WTC11 (cell line): ENCODE results near the gene PTPRK.

Experiments used
- ATF3 ChIP-seq: sonication (generic); formaldehyde crosslinking; conservative IDR thresholded peaks from 2 replicates; pipeline ENCODE4 v1.8.1; 2022; ENCODE audit warnings: mild to moderate bottlenecking, missing genetic modification reagents
- CTCF ChIP-seq: fragments of 200-600 bp; IDR thresholded peaks from 2 replicates; pipeline ENCODE4 v1.8.0; 2022; ENCODE audit warnings: antibody characterized with exemption
- ELF4 ChIP-seq: sonication (generic); formaldehyde crosslinking; IDR thresholded peaks from 2 replicates; pipeline ENCODE4 v1.8.1; 2022; ENCODE audit warnings: low read depth, mild to moderate bottlenecking, moderate library complexity, missing genetic modification reagents
- ESRRA ChIP-seq: sonication (generic); formaldehyde crosslinking; IDR thresholded peaks from 2 replicates; pipeline ENCODE4 v1.8.1; 2022; ENCODE audit warnings: mild to moderate bottlenecking, missing genetic modification reagents, borderline replicate concordance
- PRDM15 ChIP-seq: sonication (generic); formaldehyde crosslinking; IDR thresholded peaks from 2 replicates; pipeline ENCODE4 v1.8.0; 2022; ENCODE audit warnings: missing genetic modification reagents
- ZBTB21 ChIP-seq: sonication (generic); formaldehyde crosslinking; IDR thresholded peaks from 2 replicates; pipeline ENCODE4 v1.8.1; 2023; ENCODE audit warnings: mild to moderate bottlenecking, missing genetic modification reagents, borderline replicate concordance
- ZNF219 ChIP-seq: sonication (generic); formaldehyde crosslinking; IDR thresholded peaks from 2 replicates; pipeline ENCODE4 v1.8.0; 2023; ENCODE audit warnings: missing genetic modification reagents, mild to moderate bottlenecking, borderline replicate concordance
- ZNF423 ChIP-seq: fragments of 250-450 bp; sonication (Bioruptor Pico); IDR thresholded peaks from 2 replicates; pipeline ENCODE4 v2.1.2; 2022; ENCODE audit warnings: mild to moderate bottlenecking, moderate library complexity

GRCh38 chr6:128456510-128457230 is 63.7 kb downstream of the PTPRK start:
- TF ChIP-seq ESRRA (CRISPR knock-in tag) (no peak), ATF3 (no peak), CTCF (no peak), ZBTB21 (CRISPR knock-in tag) (no peak), PRDM15 (no peak), ELF4 (no peak), ZNF219 (no peak), ZNF423 (CRISPR knock-in tag) (no peak)
